ENCODE results near the gene NR1I2.

NR1I2 gene

GRCh38 chr3:119767936-119768601 lies 13.8 kb upstream of the NR1I2 start:
- peaks cover 24% of the 10 kb centered on the region for H3K27me3 Mint-ChIP-seq (ENCODE audit: low read depth)

DNA sequence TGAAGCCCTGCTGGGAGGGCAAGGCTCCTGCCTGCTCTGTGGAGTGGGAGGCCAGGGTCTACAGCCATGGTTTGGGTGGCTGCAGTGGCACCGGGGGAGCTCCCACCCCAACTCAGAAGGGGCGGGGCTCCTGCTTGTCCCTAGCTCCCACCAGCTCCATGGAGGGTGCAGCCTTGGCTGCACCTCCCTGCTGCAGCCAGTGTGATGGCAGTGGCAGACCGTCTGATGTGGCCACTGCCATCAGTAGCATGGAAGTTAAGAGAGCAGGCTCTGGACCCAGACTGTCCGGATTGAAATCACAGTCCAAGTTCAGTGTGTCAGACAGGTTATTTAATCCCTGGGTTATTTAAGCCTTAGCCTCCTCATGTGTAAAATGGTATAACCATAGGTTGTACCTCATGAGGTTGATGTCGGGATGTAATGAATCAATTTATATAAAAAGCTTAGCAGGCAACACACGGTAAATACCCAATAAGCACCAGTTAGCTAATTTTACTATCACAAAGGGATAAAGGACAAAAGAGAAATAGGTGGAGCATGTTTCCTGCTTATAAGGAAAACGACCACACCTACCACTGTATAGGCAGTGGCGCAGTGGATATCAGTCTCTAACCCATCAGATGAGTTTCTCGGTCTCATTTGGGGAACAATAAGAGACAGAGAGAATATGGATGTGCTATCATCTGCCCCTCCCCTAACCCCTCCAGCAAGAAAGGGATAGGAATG lies 13.1 kb upstream of the NR1I2 start:
- no peak overlapping the region for H3K4me3 Mint-ChIP-seq
- no peaks in the 10 kb centered on the region for H3K9me3 Mint-ChIP-seq
- no peak overlapping the region for H3K27ac Mint-ChIP-seq
- no peaks in the 10 kb centered on the region for H3K4me1 Mint-ChIP-seq (ENCODE audit: low read depth)
- no peaks in the 10 kb centered on the region for H3K36me3 Mint-ChIP-seq (ENCODE audit: low read depth)
- H3K27me3 Mint-ChIP-seq (ENCODE audit: low read depth), result peaks cover 23% of the 10 kb centered on the region

More at GRCh38 chr3:119767936-119768601, 13.8 kb upstream of the NR1I2 start:
- no peaks in the 10 kb centered on the region for H3K4me1 Mint-ChIP-seq (ENCODE audit: low read depth)
- no peak overlapping the region for H3K4me3 Mint-ChIP-seq
- H3K9me3 Mint-ChIP-seq, result no peaks in the 10 kb centered on the region
- no peak overlapping the region for H3K27ac Mint-ChIP-seq
- H3K36me3 Mint-ChIP-seq (ENCODE audit: low read depth), result no peaks in the 10 kb centered on the region

DNA sequence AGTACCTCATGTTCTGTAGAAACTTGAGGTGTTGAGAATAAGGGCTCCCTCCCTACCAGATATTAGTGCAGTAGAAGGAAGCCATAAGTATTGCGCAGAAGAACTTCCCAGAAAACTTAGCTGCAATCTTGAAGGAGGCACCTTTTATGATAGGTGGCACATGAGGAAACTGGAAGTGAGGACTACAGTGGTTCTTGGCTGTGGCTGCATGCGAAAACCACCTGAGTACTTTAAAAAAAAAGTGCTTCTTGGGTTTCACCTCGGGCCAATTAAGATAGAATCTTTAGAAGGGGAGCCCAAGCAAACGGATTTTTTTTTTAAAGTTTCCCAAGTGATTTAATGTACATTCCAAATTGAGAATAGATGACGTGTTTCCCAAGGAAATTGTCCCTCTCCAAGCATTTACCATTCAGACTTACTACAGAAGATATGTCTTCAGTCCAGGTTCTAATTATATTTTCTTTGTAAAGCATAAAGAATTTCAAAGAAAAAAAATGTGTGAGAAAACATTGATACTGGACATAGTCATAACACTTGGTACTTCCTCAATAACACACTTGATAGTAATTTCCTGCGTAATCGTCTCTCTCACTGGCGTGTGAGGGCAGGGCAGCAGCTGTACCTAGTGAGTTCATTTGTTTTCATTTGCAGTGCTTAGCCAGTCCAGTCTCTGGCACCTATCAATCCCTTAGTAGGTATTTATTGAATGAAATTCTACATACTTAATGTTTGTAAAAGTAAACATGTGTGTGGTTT lies 12.3 kb upstream of the NR1I2 start:
- Mint-ChIP-seq H3K27ac (no peak overlapping the region), H3K4me1 (ENCODE audit: low read depth) (no peaks in the 10 kb centered on the region), H3K4me3 (no peak overlapping the region), H3K36me3 (ENCODE audit: low read depth) (no peaks in the 10 kb centered on the region), H3K27me3 (ENCODE audit: low read depth) (peaks cover 21% of the 10 kb centered on the region), H3K9me3 (no peaks in the 10 kb centered on the region)

DNA sequence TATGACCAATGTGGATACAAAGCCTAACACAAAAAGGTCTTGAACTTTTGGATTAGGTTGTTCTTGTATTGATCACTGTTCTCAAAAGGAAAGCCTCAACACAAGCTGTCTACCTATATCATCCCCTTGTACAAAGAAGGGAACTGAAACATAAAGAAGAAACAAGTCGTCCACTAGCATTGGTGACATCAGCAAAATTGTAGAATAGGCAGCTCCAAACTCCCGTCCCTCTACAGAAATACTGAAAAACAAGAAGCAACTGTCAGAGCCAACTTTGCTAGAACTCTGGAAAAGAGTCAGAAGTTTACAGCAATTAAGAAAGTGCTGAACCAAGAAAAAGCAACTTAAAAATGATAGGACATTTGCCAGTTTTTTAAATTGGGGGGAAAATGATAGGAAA lies 7.5 kb upstream of the NR1I2 start:
- Mint-ChIP-seq H3K36me3 (ENCODE audit: low read depth) (no peaks in the 10 kb centered on the region), H3K9me3 (peaks cover 7% of the 10 kb centered on the region), H3K27me3 (ENCODE audit: low read depth) (peaks cover 15% of the 10 kb centered on the region), H3K4me3 (no peak overlapping the region), H3K4me1 (ENCODE audit: low read depth) (no peaks in the 10 kb centered on the region), H3K27ac (no peak overlapping the region)

DNA sequence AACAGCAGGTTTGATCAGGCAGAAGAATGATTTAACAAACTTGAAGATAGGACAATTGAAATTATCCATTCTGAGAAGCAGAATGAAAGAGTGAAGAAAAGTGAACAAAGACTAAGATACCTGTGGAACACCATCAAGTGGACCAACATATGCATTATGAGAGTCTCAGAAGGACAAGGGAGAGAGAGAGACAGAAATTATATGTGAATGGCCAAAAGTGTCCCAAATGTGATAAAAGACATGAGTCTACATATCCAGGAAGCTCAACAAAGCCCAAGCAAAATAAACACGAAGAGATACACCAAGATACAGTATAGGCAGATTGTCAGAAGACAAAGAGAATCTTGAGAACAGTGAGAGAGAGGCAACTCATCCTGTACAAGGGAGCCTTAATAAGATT lies 5.6 kb upstream of the NR1I2 start:
- H3K4me1 Mint-ChIP-seq (ENCODE audit: low read depth), result peaks cover 3% of the 10 kb centered on the region
- H3K27me3 Mint-ChIP-seq (ENCODE audit: low read depth), result peaks cover 15% of the 10 kb centered on the region
- peaks cover 7% of the 10 kb centered on the region for H3K9me3 Mint-ChIP-seq
- no peak overlapping the region for H3K27ac Mint-ChIP-seq
- H3K36me3 Mint-ChIP-seq (ENCODE audit: low read depth), result no peaks in the 10 kb centered on the region
- no peak overlapping the region for H3K4me3 Mint-ChIP-seq

- Mint-ChIP-seq H3K36me3 (ENCODE audit: low read depth) (no peaks in the 10 kb centered on the region), H3K27ac (no peak overlapping the region), H3K9me3 (peaks cover 7% of the 10 kb centered on the region), H3K4me1 (ENCODE audit: low read depth) (peaks cover 3% of the 10 kb centered on the region), H3K27me3 (ENCODE audit: low read depth) (peaks cover 9% of the 10 kb centered on the region), H3K4me3 (no peak overlapping the region)
These were observed 3.7 kb upstream of the NR1I2 start for GRCh38 chr3:119778176-119778575.

DNA sequence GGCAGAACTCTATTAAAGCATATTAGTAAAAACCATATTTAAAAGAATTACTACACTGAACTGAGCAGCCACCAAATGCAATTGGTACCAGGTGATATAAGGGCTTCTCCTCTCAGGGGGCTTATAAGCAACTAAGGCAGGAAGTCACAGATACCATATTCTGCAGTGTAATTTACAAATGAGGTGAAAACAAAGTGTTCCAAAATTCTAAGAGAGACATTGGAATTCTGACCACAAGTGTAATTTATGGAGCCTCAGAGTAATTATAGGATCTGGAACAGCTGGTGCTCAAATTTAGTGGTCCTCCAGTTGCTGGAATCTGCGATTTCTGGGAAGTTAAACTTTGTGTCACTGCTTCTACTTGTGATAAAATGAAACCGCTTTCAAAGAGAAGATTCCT lies 3.1 kb upstream of the NR1I2 start:
- Mint-ChIP-seq H3K9me3 (peaks cover 7% of the 10 kb centered on the region), H3K4me1 (ENCODE audit: low read depth) (peaks cover 3% of the 10 kb centered on the region), H3K27ac (no peak overlapping the region), H3K27me3 (ENCODE audit: low read depth) (peaks cover 3% of the 10 kb centered on the region), H3K4me3 (no peak overlapping the region), H3K36me3 (ENCODE audit: low read depth) (no peaks in the 10 kb centered on the region)

DNA sequence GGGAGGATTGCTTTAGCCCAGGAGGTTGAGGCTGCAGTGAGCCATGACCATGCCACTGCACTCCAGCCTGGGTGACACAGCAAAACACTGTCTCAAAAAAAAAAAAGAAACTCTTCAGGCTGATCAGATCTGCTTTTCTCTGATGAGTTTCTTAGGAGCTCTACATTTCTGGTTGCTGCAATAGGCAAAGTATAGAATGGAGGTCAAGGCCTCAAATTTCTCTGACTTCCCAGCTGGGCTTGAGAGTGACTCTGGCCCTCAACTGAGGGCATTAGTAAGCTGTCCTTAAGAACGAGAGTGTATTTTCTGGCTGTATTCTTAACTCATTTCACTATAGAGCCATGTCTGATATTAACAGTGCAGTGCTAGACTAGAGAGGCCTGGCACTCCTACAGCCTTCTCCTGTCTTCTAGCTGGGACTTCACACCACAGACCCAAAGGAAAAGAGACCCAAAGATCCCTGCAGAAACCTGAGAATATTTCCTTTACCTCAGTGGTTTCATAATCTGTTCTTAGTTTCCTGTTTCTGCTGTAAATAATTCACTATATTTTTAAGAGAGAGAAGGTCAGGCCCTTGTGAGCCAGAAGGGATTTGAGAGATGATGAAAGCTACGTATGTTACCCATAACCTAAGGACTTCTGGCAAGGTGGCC lies 2.0 kb upstream of the NR1I2 start:
- Mint-ChIP-seq H3K36me3 (ENCODE audit: low read depth) (no peaks in the 10 kb centered on the region), H3K27me3 (ENCODE audit: low read depth) (no peaks in the 10 kb centered on the region), H3K9me3 (peaks cover 7% of the 10 kb centered on the region), H3K4me3 (no peak overlapping the region), H3K4me1 (ENCODE audit: low read depth) (peaks cover 3% of the 10 kb centered on the region), H3K27ac (no peak overlapping the region)

- Mint-ChIP-seq H3K36me3 (ENCODE audit: low read depth) (no peaks in the 10 kb centered on the region), H3K27me3 (ENCODE audit: low read depth) (no peaks in the 10 kb centered on the region), H3K4me1 (ENCODE audit: low read depth) (peaks cover 3% of the 10 kb centered on the region), H3K4me3 (no peak overlapping the region), H3K9me3 (no peaks in the 10 kb centered on the region), H3K27ac (no peak overlapping the region)
These were observed 559 bp downstream of the NR1I2 start for GRCh38 chr3:119782460-119782859.

DNA sequence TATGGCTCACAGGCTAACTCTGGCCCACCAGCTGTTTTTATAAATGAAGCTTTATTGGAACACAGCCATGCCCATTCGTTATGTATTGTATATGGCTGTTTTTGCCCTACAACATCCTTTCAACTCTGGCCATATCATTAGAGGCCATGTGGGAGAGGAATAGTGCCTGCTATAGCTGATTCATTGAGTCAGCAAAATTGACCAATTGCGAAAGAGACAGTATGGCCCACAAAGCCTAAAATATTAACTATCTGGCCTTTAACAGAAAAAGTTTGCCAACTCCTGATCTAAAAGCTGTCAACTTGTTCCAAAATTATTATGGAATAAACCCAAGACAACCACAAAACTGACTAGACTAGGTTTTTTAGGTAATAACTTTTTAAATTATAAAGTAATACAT lies 1.4 kb downstream of the NR1I2 start:
- Mint-ChIP-seq H3K36me3 (ENCODE audit: low read depth) (no peaks in the 10 kb centered on the region), H3K27ac (no peak overlapping the region), H3K4me1 (ENCODE audit: low read depth) (peaks cover 3% of the 10 kb centered on the region), H3K9me3 (no peaks in the 10 kb centered on the region), H3K27me3 (ENCODE audit: low read depth) (no peaks in the 10 kb centered on the region), H3K4me3 (no peak overlapping the region)

DNA sequence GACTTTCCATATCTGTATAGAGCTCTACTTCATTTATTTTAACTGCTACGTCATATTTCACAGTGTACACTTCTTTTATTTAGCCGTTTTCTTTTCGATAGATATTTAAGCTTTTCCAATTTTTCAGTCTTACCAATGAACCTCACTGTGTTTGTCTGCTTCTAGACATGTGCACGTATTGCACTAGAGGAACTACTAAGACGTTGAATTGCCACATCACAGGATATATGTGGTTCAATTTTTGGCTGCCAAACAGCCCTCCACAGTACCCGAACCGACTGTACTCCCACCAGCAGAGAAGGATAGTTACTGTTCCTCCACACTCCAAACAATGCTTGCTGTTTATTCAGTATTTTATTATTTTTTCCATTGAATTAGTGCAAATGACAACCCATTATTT lies 2.0 kb downstream of the NR1I2 start:
- Mint-ChIP-seq H3K9me3 (no peaks in the 10 kb centered on the region), H3K27ac (no peak overlapping the region), H3K36me3 (ENCODE audit: low read depth) (no peaks in the 10 kb centered on the region), H3K27me3 (ENCODE audit: low read depth) (no peaks in the 10 kb centered on the region), H3K4me1 (ENCODE audit: low read depth) (peaks cover 3% of the 10 kb centered on the region), H3K4me3 (no peak overlapping the region)

- Mint-ChIP-seq H3K4me1 (ENCODE audit: low read depth) (no peaks in the 10 kb centered on the region), H3K27ac (no peak overlapping the region), H3K4me3 (no peak overlapping the region), H3K9me3 (peaks cover 3% of the 10 kb centered on the region), H3K36me3 (ENCODE audit: low read depth) (no peaks in the 10 kb centered on the region), H3K27me3 (ENCODE audit: low read depth) (no peaks in the 10 kb centered on the region)
These were observed 4.5 kb downstream of the NR1I2 start for GRCh38 chr3:119786409-119786808.

GRCh38 chr3:119790369-119790768 lies 8.5 kb downstream of the NR1I2 start:
- H3K27ac Mint-ChIP-seq, result no peak overlapping the region
- H3K4me3 Mint-ChIP-seq, result no peak overlapping the region
- no peaks in the 10 kb centered on the region for H3K4me1 Mint-ChIP-seq (ENCODE audit: low read depth)
- no peaks in the 10 kb centered on the region for H3K27me3 Mint-ChIP-seq (ENCODE audit: low read depth)
- no peaks in the 10 kb centered on the region for H3K36me3 Mint-ChIP-seq (ENCODE audit: low read depth)
- H3K9me3 Mint-ChIP-seq, result peaks cover 3% of the 10 kb centered on the region

DNA sequence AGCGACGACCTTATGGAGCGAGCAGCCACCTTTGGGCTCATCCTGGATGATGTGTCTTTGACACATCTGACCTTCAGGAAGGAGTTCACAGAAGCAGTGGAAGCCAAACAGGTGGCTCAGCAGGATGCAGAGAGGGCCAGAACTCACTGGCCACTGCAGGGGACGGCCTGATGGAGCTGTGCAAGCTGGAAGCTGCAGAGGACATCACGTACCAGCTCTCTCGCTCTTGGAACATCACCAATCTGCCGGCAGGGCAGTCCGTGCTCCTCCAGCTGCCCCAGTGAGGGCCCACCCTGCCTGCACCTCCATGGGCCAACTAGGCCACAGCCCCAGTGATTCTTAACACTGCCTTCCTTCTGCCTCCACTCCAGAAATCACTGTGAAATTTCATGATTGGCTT lies 10.4 kb downstream of the NR1I2 start:
- Mint-ChIP-seq H3K4me1 (ENCODE audit: low read depth) (no peaks in the 10 kb centered on the region), H3K9me3 (peaks cover 3% of the 10 kb centered on the region), H3K27me3 (ENCODE audit: low read depth) (peaks cover 3% of the 10 kb centered on the region), H3K27ac (no peak overlapping the region), H3K4me3 (no peak overlapping the region), H3K36me3 (ENCODE audit: low read depth) (no peaks in the 10 kb centered on the region)
